Coronary artery (tissue), 2 donors: ENCODE data around the gene LRP5.

Experiments
- DNase-seq: peaks from one replicate; pipeline ENCODE4 v3.0.0-alpha.2; 2017; ENCODE audit warnings: low spot score
- H3K27ac ChIP-seq, 2 donors: fragments of 200-600 bp; sonication (generic); one replicate each; pipeline ENCODE4 v1.5.1; 2016 to 2019
- H3K4me3 ChIP-seq: fragments of 200-600 bp; sonication (generic); 2 replicates; pipeline ENCODE4 v1.5.1; 2016; ENCODE audit warnings: mild to moderate bottlenecking, moderate library complexity
- TF ChIP-seq, protein P1 (sequence below): fragments of 200-600 bp; sonication (generic); IDR thresholded peaks from one replicate; pipeline ENCODE4 v1.5.1; 2019; ENCODE audit warnings: antibody characterized with exemption

LRP5 gene

GRCh38 chr11:68403424-68403823, 91.0 kb downstream of the LRP5 start:
- Histone ChIP-seq H3K27ac (no peak overlapping the region), H3K4me3 (no peak overlapping the region)
- TF ChIP-seq, protein P1, sequence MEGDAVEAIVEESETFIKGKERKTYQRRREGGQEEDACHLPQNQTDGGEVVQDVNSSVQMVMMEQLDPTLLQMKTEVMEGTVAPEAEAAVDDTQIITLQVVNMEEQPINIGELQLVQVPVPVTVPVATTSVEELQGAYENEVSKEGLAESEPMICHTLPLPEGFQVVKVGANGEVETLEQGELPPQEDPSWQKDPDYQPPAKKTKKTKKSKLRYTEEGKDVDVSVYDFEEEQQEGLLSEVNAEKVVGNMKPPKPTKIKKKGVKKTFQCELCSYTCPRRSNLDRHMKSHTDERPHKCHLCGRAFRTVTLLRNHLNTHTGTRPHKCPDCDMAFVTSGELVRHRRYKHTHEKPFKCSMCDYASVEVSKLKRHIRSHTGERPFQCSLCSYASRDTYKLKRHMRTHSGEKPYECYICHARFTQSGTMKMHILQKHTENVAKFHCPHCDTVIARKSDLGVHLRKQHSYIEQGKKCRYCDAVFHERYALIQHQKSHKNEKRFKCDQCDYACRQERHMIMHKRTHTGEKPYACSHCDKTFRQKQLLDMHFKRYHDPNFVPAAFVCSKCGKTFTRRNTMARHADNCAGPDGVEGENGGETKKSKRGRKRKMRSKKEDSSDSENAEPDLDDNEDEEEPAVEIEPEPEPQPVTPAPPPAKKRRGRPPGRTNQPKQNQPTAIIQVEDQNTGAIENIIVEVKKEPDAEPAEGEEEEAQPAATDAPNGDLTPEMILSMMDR: no peak
- no peak for DNase-seq

DNA sequence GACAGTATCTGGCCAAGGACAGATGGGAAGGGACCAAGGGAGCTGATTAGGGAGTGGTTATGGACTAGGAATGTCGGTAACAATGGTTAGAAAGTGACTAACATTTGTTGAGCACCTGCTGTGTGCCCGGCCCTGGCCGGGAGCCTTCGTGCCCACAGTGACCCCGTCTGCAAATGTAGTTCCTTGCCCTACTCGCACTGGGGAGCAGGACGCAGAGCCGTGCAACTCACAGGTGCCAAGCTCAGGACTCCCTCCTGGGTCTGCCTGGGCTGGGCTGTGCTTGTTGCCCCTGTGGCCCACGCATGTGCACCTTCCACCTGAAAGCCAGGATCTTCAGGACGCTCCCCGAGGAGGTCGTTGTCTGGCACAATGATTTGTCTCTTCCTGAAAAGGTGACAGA, 91.4 kb downstream of the LRP5 start:
- TF ChIP-seq, protein P1: no peak
- DNase-seq: no peak
- no peak overlapping the region for H3K27ac ChIP-seq
- H3K4me3 ChIP-seq: no peak overlapping the region

DNA sequence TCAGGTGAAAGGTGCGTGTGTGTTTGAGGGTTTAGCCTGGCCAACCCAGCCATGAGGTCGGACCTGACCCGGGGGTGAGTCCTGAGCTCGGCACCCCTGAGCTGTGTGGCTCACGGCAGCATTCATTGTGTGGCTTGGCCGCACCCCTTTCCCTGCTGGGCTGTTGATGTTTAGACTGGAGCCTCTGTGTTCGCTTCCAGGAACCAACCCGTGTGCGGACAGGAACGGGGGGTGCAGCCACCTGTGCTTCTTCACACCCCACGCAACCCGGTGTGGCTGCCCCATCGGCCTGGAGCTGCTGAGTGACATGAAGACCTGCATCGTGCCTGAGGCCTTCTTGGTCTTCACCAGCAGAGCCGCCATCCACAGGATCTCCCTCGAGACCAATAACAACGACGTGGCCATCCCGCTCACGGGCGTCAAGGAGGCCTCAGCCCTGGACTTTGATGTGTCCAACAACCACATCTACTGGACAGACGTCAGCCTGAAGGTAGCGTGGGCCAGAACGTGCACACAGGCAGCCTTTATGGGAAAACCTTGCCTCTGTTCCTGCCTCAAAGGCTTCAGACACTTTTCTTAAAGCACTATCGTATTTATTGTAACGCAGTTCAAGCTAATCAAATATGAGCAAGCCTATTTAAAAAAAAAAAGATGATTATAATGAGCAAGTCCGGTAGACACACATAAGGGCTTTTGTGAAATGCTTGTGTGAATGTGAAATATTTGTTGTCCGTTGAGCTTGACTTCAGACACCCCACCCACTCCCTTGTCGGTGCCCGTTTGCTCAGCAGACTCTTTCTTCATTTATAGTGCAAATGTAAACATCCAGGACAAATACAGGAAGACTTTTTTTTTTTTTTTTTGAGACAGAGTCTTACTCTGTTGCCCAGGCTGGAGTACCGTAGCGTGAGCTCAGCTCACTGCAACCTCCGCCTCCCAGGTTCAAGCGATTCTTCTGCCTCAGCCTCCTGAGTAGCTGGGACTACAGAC, 94.2 kb downstream of the LRP5 start:
- no peak for DNase-seq
- TF ChIP-seq, protein P1: no peak
- no peak overlapping the region for H3K27ac ChIP-seq
- no peak overlapping the region for H3K4me3 ChIP-seq

- TF ChIP-seq, protein P1: no peak
Observed at GRCh38 chr11:68408512-68408911, 96.1 kb downstream of the LRP5 start.

GRCh38 chr11:68409748-68410344, 97.5 kb downstream of the LRP5 start:
- TF ChIP-seq, protein P1: no peak
- Histone ChIP-seq H3K4me3 (no peak overlapping the region), H3K27ac (no peak overlapping the region)

More at GRCh38 chr11:68408512-68408911, 96.1 kb downstream of the LRP5 start:
- Histone ChIP-seq H3K27ac (no peak overlapping the region), H3K4me3 (no peak overlapping the region)
- no peak for DNase-seq

GRCh38 chr11:68411501-68411991, 99.2 kb downstream of the LRP5 start:
- TF ChIP-seq, protein P1: no peak
- no peak for DNase-seq
- Histone ChIP-seq H3K27ac (no peak overlapping the region), H3K4me3 (no peak overlapping the region)

More at GRCh38 chr11:68409748-68410344, 97.5 kb downstream of the LRP5 start:
- no peak for DNase-seq
